ENCODE results near the gene MORN4. TPM values are rescaled to one million over a fixed set of nuclear protein-coding genes. Genes with fewer than 3 reads are reported as not detected.
"Not testable (repeated sequence)": the region's sequence is repeated elsewhere in the genome, so short reads cannot be mapped to it uniquely, and the experiment has no call there.

MORN4 gene
- total and polyA plus RNA-seq, 4 experiments from 2014 or later = 0.94 to 3.0 (median 1.6) TPM

DNA sequence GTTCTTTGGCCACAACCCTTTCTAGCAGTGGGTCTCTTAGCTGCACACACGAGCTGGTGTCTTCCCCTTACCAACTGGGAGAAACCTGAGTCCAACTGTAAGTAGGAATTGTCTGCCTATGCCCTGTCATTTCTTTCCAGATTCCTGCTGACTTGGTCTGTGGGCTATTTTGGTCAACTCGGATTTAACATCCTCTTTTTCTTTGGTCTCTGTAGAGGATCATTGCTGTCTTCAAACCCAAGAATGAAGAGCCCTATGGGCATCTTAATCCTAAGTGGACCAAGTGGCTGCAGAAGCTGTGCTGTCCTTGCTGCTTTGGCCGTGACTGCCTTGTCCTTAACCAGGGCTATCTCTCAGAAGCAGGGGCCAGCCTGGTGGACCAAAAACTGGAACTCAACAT is 17.4 kb upstream of the MORN4 start:
- DNase-seq = no peak
- H3K9me3 ChIP-seq (ENCODE audit: control insufficient read depth in 1 of 2, low read length in 2 of 2) = no peaks in the 10 kb centered on the region
- H3K27me3 Mint-ChIP-seq = no peaks in the 10 kb centered on the region
- no peak overlapping the region for H3K27ac ChIP-seq (ENCODE audit: low read depth, low read length)
- H3K4me3 Mint-ChIP-seq = no peak overlapping the region
- H3K36me3 Mint-ChIP-seq = peaks cover 25 to 37% of the 10 kb centered on the region in 2 donors
- H3K4me1 ChIP-seq (ENCODE audit: insufficient read depth, low read length) = peaks cover 13% of the 10 kb centered on the region
- peaks cover 12 to 20% (median 18%) of the 10 kb centered on the region in 4 donors for H3K4me1 Mint-ChIP-seq
- H3K9me3 Mint-ChIP-seq = no peaks in the 10 kb centered on the region
- intact Hi-C loops (cut with micrococcal nuclease) = no loop called here
- peak overlapping the region in 1 of 7 donors; percentile 36 for H3K27ac Mint-ChIP-seq
- CTCF ChIA-PET (ENCODE audit: partially characterized antibody) = interaction anchor here (0.6 to 1.8 kb wide), 3 partner anchors 27 to 65 kb away, joined by 3 to 4 read pairs (median 4); no protein-coding TSS in a partner anchor
- no peak overlapping the region for H3K4me3 ChIP-seq (ENCODE audit: low read length in 2 of 2)
- POLR2A ChIA-PET (ENCODE audit: partially characterized antibody) = no interaction called here
- no peaks in the 10 kb centered on the region for H3K27me3 ChIP-seq (ENCODE audit: insufficient read depth, low read length)
- H3K36me3 ChIP-seq (ENCODE audit: insufficient read depth, low read length) = peaks cover 12% of the 10 kb centered on the region

DNA sequence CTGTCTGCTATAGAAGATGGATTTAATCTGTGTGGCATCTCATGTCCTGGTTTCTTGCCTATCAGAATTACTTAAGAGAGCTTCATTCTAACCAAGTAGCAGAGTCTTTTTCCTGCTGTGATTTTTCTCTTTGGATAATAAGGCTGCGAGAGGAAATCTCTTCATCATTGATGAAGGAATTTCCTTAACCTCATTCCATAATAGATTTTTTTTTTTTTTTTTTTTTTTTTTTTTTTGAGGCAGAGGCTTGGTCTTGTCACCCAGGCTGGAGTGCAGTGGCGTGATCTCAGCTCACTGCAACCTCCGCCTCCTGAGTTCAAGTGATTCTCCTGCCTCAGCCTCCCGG is 16.1 kb upstream of the MORN4 start:
- Mint-ChIP-seq H3K4me3 (peak overlapping the region in 5 of 8 donors; percentile 3 to 59 (median 49)), H3K4me1 (peaks cover 12 to 22% (median 19%) of the 10 kb centered on the region in 4 donors), H3K36me3 (peaks cover 30 to 42% of the 10 kb centered on the region in 2 donors), H3K27ac (peak overlapping the region; percentile 75 to 93 (median 89))
- peaks cover 13% of the 10 kb centered on the region for H3K4me1 ChIP-seq (ENCODE audit: insufficient read depth, low read length)
- H3K27me3 ChIP-seq (ENCODE audit: insufficient read depth, low read length); H3K27me3 Mint-ChIP-seq; H3K4me3 ChIP-seq (ENCODE audit: low read length in 2 of 2); DNase-seq; H3K9me3 Mint-ChIP-seq; H3K9me3 ChIP-seq (ENCODE audit: control insufficient read depth in 1 of 2, low read length in 2 of 2): not testable (repeated sequence)
- peak overlapping the region; percentile 34 for H3K27ac ChIP-seq (ENCODE audit: low read depth, low read length)
- intact Hi-C loops (cut with micrococcal nuclease) = loop anchor here (10.0 kb wide), 1 partner anchor 1065 kb away; the partner anchor contains the start of gene TM9SF3
- H3K36me3 ChIP-seq (ENCODE audit: insufficient read depth, low read length) = peaks cover 12% of the 10 kb centered on the region
- POLR2A ChIA-PET (ENCODE audit: partially characterized antibody) = interaction anchor here (0.7 to 1.4 kb wide), 5 partner anchors 9 to 73 kb away, joined by 3 to 11 read pairs (median 3); partner anchors contain the start of genes AVPI1 and PI4K2A
- CTCF ChIA-PET (ENCODE audit: partially characterized antibody) = interaction anchor here (0.7 to 1.8 kb wide), 5 partner anchors 10 to 886 kb away, joined by 3 to 5 read pairs (median 3); no protein-coding TSS in a partner anchor

DNA sequence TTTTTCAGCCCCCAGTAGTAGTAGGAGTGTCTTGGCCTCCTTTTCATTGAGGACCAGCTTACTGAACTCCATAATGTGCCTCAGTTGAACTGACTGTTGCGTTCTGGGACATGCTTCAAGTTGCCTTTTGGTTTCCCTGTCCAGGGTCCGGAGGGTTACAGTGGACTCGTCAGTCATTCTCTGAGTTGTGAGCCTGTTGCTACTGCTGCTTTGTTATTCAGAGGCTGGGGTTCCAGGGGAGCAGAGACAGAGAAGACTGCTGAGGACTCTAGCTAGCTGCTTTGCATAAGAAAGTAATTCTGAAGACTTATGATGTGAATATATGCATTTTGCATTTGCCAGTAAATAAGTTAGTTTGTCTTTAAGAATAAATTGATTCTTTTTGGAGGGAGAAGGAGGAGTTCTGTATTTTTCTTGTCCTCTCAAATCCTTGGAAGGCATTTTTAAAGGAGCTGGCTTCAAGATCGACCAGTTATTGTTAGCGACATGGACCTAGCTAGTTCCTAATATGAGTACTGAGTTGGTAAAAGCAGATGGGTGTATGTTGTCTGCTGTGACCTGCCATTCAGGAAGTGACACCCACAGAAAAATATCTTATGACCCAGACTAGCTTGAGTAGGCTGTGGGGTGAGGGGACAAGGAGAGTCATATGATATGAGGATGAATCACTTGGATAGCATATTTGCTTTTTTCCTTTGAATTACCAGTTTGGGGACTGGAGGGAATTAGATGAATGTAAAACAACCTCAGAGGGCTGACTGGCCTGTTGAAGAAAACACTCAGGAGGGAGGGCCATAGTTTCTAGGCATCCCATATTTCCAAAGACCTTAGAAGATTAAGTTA is 15.5 kb upstream of the MORN4 start:
- ChIA-PET CTCF (ENCODE audit: partially characterized antibody) (interaction anchor here (0.7 to 1.8 kb wide), 5 partner anchors 9 to 885 kb away, joined by 3 to 5 read pairs (median 3); no protein-coding TSS in a partner anchor), POLR2A (ENCODE audit: partially characterized antibody) (interaction anchor here (0.7 to 1.4 kb wide), 5 partner anchors 9 to 74 kb away, joined by 3 to 11 read pairs (median 3); partner anchors contain the start of genes AVPI1 and PI4K2A)
- Histone ChIP-seq H3K4me3 (ENCODE audit: low read length in 2 of 2) (no peak overlapping the region), H3K36me3 (ENCODE audit: insufficient read depth, low read length) (peaks cover 8% of the 10 kb centered on the region), H3K9me3 (ENCODE audit: control insufficient read depth in 1 of 2, low read length in 2 of 2) (no peaks in the 10 kb centered on the region), H3K27ac (ENCODE audit: low read depth, low read length) (peak overlapping the region; percentile 34), H3K27me3 (ENCODE audit: insufficient read depth, low read length) (no peaks in the 10 kb centered on the region), H3K4me1 (ENCODE audit: insufficient read depth, low read length) (peaks cover 13% of the 10 kb centered on the region)
- Mint-ChIP-seq H3K27me3 (no peaks in the 10 kb centered on the region), H3K9me3 (no peaks in the 10 kb centered on the region), H3K4me3 (peak overlapping the region in 7 of 8 donors; percentile 3 to 64 (median 53)), H3K4me1 (peaks cover 12 to 22% (median 19%) of the 10 kb centered on the region in 4 donors), H3K27ac (peak overlapping the region; percentile 75 to 93 (median 89)), H3K36me3 (peaks cover 26 to 39% of the 10 kb centered on the region in 2 donors)
- intact Hi-C loops (cut with micrococcal nuclease) = loop anchor here (10.0 kb wide), 1 partner anchor 1064 kb away; the partner anchor contains the start of gene TM9SF3
- peak; percentile 33 to 67 (median 40) for DNase-seq

- intact Hi-C loops (cut with micrococcal nuclease) = loop anchor here (10.0 kb wide), 1 partner anchor 1063 kb away; the partner anchor contains the start of gene TM9SF3
- no peak for DNase-seq
- Histone ChIP-seq H3K9me3 (ENCODE audit: control insufficient read depth in 1 of 2, low read length in 2 of 2) (no peaks in the 10 kb centered on the region), H3K4me3 (ENCODE audit: low read length in 2 of 2) (no peak overlapping the region), H3K27ac (ENCODE audit: low read depth, low read length) (no peak overlapping the region), H3K27me3 (ENCODE audit: insufficient read depth, low read length) (no peaks in the 10 kb centered on the region), H3K4me1 (ENCODE audit: insufficient read depth, low read length) (peaks cover 16% of the 10 kb centered on the region), H3K36me3 (ENCODE audit: insufficient read depth, low read length) (peaks cover 8% of the 10 kb centered on the region)
- peak overlapping the region in 2 of 7 donors; percentile 13 to 41 for H3K27ac Mint-ChIP-seq
- peaks cover 16 to 28% of the 10 kb centered on the region in 2 donors for H3K36me3 Mint-ChIP-seq
- peaks cover 18 to 30% (median 27%) of the 10 kb centered on the region in 4 donors for H3K4me1 Mint-ChIP-seq
- H3K9me3 Mint-ChIP-seq = no peaks in the 10 kb centered on the region
- H3K27me3 Mint-ChIP-seq = no peaks in the 10 kb centered on the region
- no peak overlapping the region for H3K4me3 Mint-ChIP-seq
- POLR2A ChIA-PET (ENCODE audit: partially characterized antibody) = no interaction called here
- CTCF ChIA-PET (ENCODE audit: partially characterized antibody) = interaction anchor here (0.7 kb wide), 1 partner anchor 89 kb away, joined by 3 read pairs; no protein-coding TSS in a partner anchor
Observed at GRCh38 chr10:97647556-97647955, 14.3 kb upstream of the MORN4 start.

DNA sequence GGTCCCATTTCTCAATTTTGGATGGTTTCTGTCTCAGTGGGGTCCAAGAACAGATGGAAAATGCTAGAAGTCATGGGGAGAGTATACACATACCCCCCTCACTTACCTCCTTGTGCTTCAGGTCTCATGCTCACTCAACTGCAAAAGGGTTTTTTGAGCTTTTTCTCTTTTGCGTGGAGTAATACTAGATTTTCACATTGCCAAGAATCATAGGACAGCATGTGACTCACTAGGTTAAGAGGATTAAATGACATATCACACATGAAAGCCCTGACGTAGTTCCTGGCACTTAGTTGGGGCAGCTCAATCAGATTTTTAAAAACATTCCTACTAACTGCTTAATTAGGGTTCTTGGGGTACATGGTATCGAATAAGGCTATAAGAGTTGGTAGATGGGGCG is 11.6 kb upstream of the MORN4 start:
- Histone ChIP-seq H3K27ac (ENCODE audit: low read depth, low read length) (no peak overlapping the region), H3K4me1 (ENCODE audit: insufficient read depth, low read length) (peaks cover 28% of the 10 kb centered on the region), H3K9me3 (ENCODE audit: control insufficient read depth in 1 of 2, low read length in 2 of 2) (no peaks in the 10 kb centered on the region), H3K27me3 (ENCODE audit: insufficient read depth, low read length) (no peaks in the 10 kb centered on the region), H3K4me3 (ENCODE audit: low read length in 2 of 2) (no peak overlapping the region), H3K36me3 (ENCODE audit: insufficient read depth, low read length) (no peaks in the 10 kb centered on the region)
- no peak overlapping the region for H3K4me3 Mint-ChIP-seq
- H3K36me3 Mint-ChIP-seq = peaks cover 11 to 27% of the 10 kb centered on the region in 2 donors
- peaks cover 28 to 46% (median 41%) of the 10 kb centered on the region in 4 donors for H3K4me1 Mint-ChIP-seq
- ChIA-PET CTCF (ENCODE audit: partially characterized antibody) (no interaction called here), POLR2A (ENCODE audit: partially characterized antibody) (no interaction called here)
- H3K9me3 Mint-ChIP-seq = no peaks in the 10 kb centered on the region
- intact Hi-C loops (cut with micrococcal nuclease) = loop anchor here (10.0 kb wide), 1 partner anchor 1060 kb away; the partner anchor contains the start of gene TM9SF3
- DNase-seq = no peak
- no peak overlapping the region for H3K27ac Mint-ChIP-seq
- no peaks in the 10 kb centered on the region for H3K27me3 Mint-ChIP-seq

- H3K27ac Mint-ChIP-seq = peak overlapping the region in 1 of 7 donors; percentile 70
- H3K4me3 Mint-ChIP-seq = peak overlapping the region in 4 of 8 donors; percentile 17 to 76 (median 43)
- H3K9me3 ChIP-seq (ENCODE audit: control insufficient read depth in 1 of 2, low read length in 2 of 2) = no peaks in the 10 kb centered on the region
- H3K27me3 Mint-ChIP-seq = no peaks in the 10 kb centered on the region
- peaks cover 19% of the 10 kb centered on the region for H3K4me1 ChIP-seq (ENCODE audit: insufficient read depth, low read length)
- intact Hi-C loops (cut with micrococcal nuclease) = loop anchor here (10.0 kb wide), 1 partner anchor 1059 kb away; the partner anchor contains the start of gene TM9SF3
- ChIA-PET CTCF (ENCODE audit: partially characterized antibody) (no interaction called here), POLR2A (ENCODE audit: partially characterized antibody) (no interaction called here)
- H3K27me3 ChIP-seq (ENCODE audit: insufficient read depth, low read length) = no peaks in the 10 kb centered on the region
- no peak overlapping the region for H3K4me3 ChIP-seq (ENCODE audit: low read length in 2 of 2)
- H3K27ac ChIP-seq (ENCODE audit: low read depth, low read length) = no peak overlapping the region
- DNase-seq = no peak
- peaks cover 8 to 24% of the 10 kb centered on the region in 2 donors for H3K36me3 Mint-ChIP-seq
- no peaks in the 10 kb centered on the region for H3K9me3 Mint-ChIP-seq
- H3K4me1 Mint-ChIP-seq = peaks cover 18 to 38% (median 32%) of the 10 kb centered on the region in 4 donors
- H3K36me3 ChIP-seq (ENCODE audit: insufficient read depth, low read length) = no peaks in the 10 kb centered on the region
Observed at GRCh38 chr10:97643441-97643985, 10.2 kb upstream of the MORN4 start.
